B cell (primary cell): Measurements from ENCODE around the gene AVP.

Experiments used
- CTCF ChIP-seq: fragments of 200-600 bp; IDR thresholded peaks from one replicate; pipeline ENCODE4 v1.8.0; 2022; ENCODE audit warnings: antibody characterized with exemption, mild to moderate bottlenecking
- EZH2 ChIP-seq: IDR thresholded peaks from 2 replicates; pipeline ENCODE4 v1.6.1; 2012; ENCODE audit warnings: borderline replicate concordance, low read depth, mild to moderate bottlenecking, moderate library complexity, low read length; ENCODE audit not compliant: insufficient read depth, poor library complexity, severe bottlenecking

DNA sequence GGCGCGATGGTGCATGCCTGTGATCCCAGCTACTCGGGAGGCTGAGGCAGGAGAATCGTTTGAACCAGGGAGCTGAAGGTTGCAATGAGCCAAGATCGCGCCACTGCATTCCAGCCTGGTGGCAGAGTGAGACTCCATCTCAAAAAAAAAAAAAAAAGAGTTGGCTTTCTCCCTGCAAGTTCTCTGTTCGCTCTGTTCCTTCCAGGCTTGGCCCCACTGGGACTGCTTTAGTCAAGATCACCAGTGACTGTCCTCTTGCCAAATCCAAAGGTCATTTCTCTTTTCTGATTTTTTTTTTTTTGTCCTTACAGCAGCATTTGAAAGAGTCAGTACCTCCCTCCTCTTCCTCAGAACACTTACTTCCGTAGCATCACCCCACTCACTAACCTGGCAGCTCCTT, 51.9 kb downstream of the AVP start:
- TF ChIP-seq CTCF (no peak), EZH2 (no peak)
